Neural cell (in vitro differentiated cells): Measurements from ENCODE around the gene WFDC5.

Experiments used
- EP300 ChIP-seq: fragments of 450-650 bp; conservative IDR thresholded peaks from 2 replicates; pipeline ENCODE4 v1.6.1; 2014; ENCODE audit warnings: antibody characterized with exemption, mild to moderate bottlenecking, moderate library complexity; ENCODE audit not compliant: poor library complexity, severe bottlenecking
- EZH2 ChIP-seq: fragments of 200-600, 300-800 bp; shearing (Covaris generic), sonication (generic); IDR thresholded peaks from 2 replicates; pipeline ENCODE4 v1.6.1; 2014; ENCODE audit warnings: antibody characterized with exemption, low read length, borderline replicate concordance, mild to moderate bottlenecking; ENCODE audit not compliant: insufficient read depth, poor library complexity, severe bottlenecking
- MXI1 ChIP-seq: fragments of 450-650 bp; conservative IDR thresholded peaks from 2 replicates; pipeline ENCODE4 v1.6.1; 2014; ENCODE audit warnings: antibody characterized with exemption, mild to moderate bottlenecking; ENCODE audit not compliant: poor library complexity, severe bottlenecking
- POLR2AphosphoS5 ChIP-seq: IDR thresholded peaks from 2 replicates; pipeline ENCODE4 v1.6.1; 2012
- RAD21 ChIP-seq: fragments of 450-650 bp; conservative IDR thresholded peaks from 2 replicates; pipeline ENCODE4 v1.6.1; 2014; ENCODE audit warnings: antibody characterized with exemption, mild to moderate bottlenecking, moderate library complexity
- SMC3 ChIP-seq: fragments of 450-650 bp; conservative IDR thresholded peaks from 2 replicates; pipeline ENCODE4 v1.6.1; 2014; ENCODE audit warnings: antibody characterized with exemption, mild to moderate bottlenecking, moderate library complexity; ENCODE audit not compliant: poor library complexity
- TAF1 ChIP-seq: IDR thresholded peaks from 2 replicates; pipeline ENCODE4 v1.6.1; 2012; ENCODE audit warnings: low read depth
- TF ChIP-seq, protein P1 (sequence below): fragments of 450-650 bp; IDR thresholded peaks from 2 replicates; pipeline ENCODE4 v1.5.1; 2014; ENCODE audit warnings: antibody characterized with exemption, mild to moderate bottlenecking, moderate library complexity; ENCODE audit not compliant: poor library complexity, severe bottlenecking
- TF ChIP-seq, protein P2 (sequence below): IDR thresholded peaks from 2 replicates; pipeline ENCODE4 v1.6.1; 2012; ENCODE audit warnings: borderline replicate concordance

DNA sequence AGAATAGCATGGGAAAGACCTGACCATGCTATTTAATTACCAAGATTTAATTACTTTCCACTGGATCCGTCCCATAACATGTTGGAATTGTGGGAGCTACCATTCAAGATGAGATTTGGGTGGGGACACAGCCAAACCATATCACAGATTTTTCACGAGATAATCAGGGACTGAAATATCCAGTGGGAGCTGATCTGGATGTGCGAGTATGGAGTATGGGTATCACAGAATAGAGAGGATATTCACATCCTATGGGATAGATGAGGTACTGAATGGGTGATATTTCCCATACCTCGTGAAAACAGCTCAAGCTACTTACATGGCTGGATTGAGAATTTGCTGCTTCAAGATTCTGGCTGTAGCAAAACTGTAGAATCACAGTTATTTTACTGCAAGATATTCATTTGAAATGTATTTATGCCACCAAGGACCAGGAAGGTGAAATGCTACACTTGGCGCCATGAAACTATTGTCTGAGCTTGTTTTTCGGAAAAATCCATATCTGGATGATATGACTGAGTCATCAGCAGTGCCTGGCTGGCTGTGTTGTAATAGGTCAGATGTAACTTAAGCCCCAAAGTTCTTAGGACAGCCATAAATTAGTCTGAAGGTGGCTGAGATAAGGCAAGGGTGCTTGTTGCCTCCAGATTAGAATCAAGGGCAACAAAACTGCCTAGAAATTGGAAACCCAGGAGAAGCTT, 43.9 kb downstream of the WFDC5 start:
- TF ChIP-seq TAF1 = no peak
- TF ChIP-seq, protein P1, sequence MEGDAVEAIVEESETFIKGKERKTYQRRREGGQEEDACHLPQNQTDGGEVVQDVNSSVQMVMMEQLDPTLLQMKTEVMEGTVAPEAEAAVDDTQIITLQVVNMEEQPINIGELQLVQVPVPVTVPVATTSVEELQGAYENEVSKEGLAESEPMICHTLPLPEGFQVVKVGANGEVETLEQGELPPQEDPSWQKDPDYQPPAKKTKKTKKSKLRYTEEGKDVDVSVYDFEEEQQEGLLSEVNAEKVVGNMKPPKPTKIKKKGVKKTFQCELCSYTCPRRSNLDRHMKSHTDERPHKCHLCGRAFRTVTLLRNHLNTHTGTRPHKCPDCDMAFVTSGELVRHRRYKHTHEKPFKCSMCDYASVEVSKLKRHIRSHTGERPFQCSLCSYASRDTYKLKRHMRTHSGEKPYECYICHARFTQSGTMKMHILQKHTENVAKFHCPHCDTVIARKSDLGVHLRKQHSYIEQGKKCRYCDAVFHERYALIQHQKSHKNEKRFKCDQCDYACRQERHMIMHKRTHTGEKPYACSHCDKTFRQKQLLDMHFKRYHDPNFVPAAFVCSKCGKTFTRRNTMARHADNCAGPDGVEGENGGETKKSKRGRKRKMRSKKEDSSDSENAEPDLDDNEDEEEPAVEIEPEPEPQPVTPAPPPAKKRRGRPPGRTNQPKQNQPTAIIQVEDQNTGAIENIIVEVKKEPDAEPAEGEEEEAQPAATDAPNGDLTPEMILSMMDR = no peak
- no peak for TF ChIP-seq POLR2AphosphoS5
- no peak for TF ChIP-seq MXI1
- TF ChIP-seq, protein P2, sequence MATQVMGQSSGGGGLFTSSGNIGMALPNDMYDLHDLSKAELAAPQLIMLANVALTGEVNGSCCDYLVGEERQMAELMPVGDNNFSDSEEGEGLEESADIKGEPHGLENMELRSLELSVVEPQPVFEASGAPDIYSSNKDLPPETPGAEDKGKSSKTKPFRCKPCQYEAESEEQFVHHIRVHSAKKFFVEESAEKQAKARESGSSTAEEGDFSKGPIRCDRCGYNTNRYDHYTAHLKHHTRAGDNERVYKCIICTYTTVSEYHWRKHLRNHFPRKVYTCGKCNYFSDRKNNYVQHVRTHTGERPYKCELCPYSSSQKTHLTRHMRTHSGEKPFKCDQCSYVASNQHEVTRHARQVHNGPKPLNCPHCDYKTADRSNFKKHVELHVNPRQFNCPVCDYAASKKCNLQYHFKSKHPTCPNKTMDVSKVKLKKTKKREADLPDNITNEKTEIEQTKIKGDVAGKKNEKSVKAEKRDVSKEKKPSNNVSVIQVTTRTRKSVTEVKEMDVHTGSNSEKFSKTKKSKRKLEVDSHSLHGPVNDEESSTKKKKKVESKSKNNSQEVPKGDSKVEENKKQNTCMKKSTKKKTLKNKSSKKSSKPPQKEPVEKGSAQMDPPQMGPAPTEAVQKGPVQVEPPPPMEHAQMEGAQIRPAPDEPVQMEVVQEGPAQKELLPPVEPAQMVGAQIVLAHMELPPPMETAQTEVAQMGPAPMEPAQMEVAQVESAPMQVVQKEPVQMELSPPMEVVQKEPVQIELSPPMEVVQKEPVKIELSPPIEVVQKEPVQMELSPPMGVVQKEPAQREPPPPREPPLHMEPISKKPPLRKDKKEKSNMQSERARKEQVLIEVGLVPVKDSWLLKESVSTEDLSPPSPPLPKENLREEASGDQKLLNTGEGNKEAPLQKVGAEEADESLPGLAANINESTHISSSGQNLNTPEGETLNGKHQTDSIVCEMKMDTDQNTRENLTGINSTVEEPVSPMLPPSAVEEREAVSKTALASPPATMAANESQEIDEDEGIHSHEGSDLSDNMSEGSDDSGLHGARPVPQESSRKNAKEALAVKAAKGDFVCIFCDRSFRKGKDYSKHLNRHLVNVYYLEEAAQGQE = no peak
- no peak for TF ChIP-seq EZH2
- no peak for TF ChIP-seq EP300
- no peak for TF ChIP-seq SMC3
- TF ChIP-seq RAD21 = no peak
